Measurements from ENCODE around the gene TOX2. TPM values are rescaled to one million over a fixed set of nuclear protein-coding genes. Genes with fewer than 3 reads are reported as not detected.

The TOX2 gene
- total RNA-seq, 4 donors from 2014 or later, result 0.20 to 0.42 TPM; not detected in 2

DNA sequence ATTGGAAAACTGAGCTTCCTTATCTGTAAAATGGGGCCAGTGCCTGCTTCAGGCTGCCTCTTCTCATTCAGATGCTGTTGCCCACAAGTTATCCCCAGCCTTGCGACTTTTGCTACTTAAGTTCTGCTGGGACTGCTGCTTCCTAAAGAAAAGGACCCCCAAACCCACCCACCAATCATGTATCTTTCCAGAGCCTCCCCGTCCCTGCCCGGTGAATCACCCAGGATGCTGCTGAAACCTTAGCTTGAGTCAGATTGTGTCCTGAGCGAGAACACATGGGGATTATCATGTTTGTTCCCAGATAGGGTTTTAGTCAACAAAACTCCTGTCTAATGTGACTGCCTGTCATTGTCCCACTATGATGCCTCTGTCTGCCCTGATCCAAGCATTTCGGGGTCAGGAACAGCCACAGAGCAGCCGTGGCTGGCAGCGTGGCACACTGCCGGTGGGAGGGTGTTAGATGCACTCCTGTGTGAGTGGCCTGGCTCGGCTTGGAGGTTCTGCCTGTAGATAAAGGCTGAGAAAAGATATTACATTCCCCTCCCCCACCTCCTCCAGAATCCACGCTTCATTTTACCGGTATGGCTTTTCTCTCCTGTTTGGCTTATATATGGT, 79.9 kb downstream of the TOX2 start:
- intact Hi-C loops (cut with DNase I; ENCODE audit: low total_unique reads), result no loop called here
- H3K4me1 ChIP-seq, result no peaks in the 10 kb centered on the region
- ATAC-seq, result no peak

DNA sequence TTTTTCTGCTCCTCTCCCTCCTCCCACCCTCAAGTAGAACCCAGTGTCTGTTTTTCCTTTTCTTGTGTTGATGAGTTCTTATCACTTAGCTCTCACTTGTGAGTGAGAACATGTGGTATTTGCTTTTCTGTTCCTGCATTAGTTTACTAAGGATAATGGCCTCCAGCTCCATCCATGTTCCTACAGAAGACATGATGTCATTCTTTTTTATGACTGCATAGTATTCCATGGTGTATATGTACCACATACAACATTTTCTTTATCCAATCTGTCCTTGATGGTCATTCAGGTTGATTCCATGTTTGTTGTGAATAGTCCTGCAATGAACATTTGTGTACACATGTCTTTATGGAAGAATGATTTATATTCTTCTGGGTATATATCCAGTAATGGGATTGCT, 81.0 kb downstream of the TOX2 start:
- no peaks in the 10 kb centered on the region for H3K27me3 ChIP-seq
- ATAC-seq, result no peak
- in situ Hi-C loops (cut with MboI; ENCODE audit: low sequenced_read_pairs in 4 of 4), result no loop called here
- no peaks in the 10 kb centered on the region for H3K9me3 ChIP-seq
- H3K4me3 ChIP-seq, result no peak overlapping the region
- no peak overlapping the region for H3K27ac ChIP-seq
- intact Hi-C loops (cut with DNase I; ENCODE audit: low total_unique reads), result no loop called here
- H3K36me3 ChIP-seq, result no peaks in the 10 kb centered on the region
- TF ChIP-seq, protein P1, sequence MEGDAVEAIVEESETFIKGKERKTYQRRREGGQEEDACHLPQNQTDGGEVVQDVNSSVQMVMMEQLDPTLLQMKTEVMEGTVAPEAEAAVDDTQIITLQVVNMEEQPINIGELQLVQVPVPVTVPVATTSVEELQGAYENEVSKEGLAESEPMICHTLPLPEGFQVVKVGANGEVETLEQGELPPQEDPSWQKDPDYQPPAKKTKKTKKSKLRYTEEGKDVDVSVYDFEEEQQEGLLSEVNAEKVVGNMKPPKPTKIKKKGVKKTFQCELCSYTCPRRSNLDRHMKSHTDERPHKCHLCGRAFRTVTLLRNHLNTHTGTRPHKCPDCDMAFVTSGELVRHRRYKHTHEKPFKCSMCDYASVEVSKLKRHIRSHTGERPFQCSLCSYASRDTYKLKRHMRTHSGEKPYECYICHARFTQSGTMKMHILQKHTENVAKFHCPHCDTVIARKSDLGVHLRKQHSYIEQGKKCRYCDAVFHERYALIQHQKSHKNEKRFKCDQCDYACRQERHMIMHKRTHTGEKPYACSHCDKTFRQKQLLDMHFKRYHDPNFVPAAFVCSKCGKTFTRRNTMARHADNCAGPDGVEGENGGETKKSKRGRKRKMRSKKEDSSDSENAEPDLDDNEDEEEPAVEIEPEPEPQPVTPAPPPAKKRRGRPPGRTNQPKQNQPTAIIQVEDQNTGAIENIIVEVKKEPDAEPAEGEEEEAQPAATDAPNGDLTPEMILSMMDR (IDR thresholded peaks at IDR 0.05 in 4 of 5, conservative IDR thresholded peaks at IDR 0.05 in 1 of 5), result no peak
- TF ChIP-seq POLR2A (IDR thresholded peaks at IDR 0.05), result no peak
- H3K4me1 ChIP-seq, result no peaks in the 10 kb centered on the region
- DNase-seq, result no peak

More for the DNA sequence above, 79.9 kb downstream of the TOX2 start:
- no peaks in the 10 kb centered on the region for H3K27me3 ChIP-seq
- H3K9me3 ChIP-seq, result no peaks in the 10 kb centered on the region
- H3K4me3 ChIP-seq, result no peak overlapping the region
- in situ Hi-C loops (cut with MboI; ENCODE audit: low sequenced_read_pairs in 4 of 4), result no loop called here
- no peak for DNase-seq
- H3K27ac ChIP-seq, result no peak overlapping the region
- TF ChIP-seq POLR2A (IDR thresholded peaks at IDR 0.05), result no peak
- TF ChIP-seq, protein P1 (IDR thresholded peaks at IDR 0.05 in 4 of 5, conservative IDR thresholded peaks at IDR 0.05 in 1 of 5), result no peak
- no peaks in the 10 kb centered on the region for H3K36me3 ChIP-seq

DNA sequence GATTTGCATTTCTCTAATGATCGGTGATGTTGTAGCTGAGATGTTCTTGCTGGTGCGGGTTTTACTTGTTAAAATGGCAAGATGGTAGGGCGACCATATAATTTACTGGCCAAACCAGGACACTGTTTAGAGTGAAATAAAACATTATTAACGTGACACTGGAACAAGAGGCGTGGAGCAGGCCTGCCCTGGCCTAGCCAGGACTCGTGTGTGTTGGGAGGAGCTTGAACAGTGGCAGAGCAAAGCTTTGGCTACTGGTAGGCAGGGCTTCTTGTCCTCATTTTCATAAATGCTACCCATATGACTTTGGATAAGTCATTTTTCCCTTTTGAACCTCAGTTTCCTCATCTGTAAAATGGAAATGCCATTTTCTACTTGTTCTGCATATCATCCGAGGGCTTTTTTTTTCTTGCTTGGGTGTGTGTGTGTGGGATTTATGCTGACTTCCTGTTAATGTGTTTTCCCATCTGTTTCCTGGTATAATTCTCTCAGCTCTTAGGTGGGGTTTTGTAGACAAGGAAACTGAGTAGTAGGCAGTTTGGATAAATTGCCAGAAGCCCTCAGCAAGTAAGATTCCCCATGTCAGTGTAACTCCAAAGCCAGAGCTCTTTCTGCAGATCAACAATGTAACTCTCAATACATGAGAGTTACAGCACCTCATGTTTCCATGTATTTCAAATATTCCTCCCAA, 81.7 kb downstream of the TOX2 start:
- no peak for TF ChIP-seq POLR2A (IDR thresholded peaks at IDR 0.05)
- TF ChIP-seq, protein P1 (IDR thresholded peaks at IDR 0.05 in 4 of 5, conservative IDR thresholded peaks at IDR 0.05 in 1 of 5), result no peak
- Histone ChIP-seq H3K4me3 (no peak overlapping the region), H3K27me3 (no peaks in the 10 kb centered on the region), H3K4me1 (no peaks in the 10 kb centered on the region), H3K27ac (no peak overlapping the region), H3K36me3 (no peaks in the 10 kb centered on the region), H3K9me3 (no peaks in the 10 kb centered on the region)
- intact Hi-C loops (cut with DNase I; ENCODE audit: low total_unique reads), result no loop called here
- no peak for ATAC-seq
- in situ Hi-C loops (cut with MboI; ENCODE audit: low sequenced_read_pairs in 4 of 4), result no loop called here
- DNase-seq, result no peak

DNA sequence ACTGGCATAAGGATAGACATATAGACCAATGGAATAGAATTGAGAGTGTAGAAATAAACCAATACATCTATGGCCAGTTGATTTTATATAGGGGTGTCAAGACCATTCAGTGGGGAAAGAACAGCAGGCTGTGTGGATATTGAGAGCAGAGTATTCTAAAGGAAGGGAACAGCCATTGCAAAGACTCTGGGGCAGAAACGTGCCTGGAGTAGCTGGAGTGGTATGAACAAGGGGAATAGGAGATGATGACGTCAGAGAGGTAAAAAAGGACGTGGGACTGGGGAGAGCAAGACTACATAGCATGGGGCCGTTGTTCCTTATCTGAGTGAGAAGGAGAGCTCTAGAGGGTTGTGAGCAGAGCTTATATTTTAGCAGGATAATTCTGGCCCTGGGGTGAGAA, 85.2 kb downstream of the TOX2 start:
- no peak overlapping the region for H3K27ac ChIP-seq
- no peaks in the 10 kb centered on the region for H3K9me3 ChIP-seq
- no peaks in the 10 kb centered on the region for H3K36me3 ChIP-seq
- H3K4me3 ChIP-seq, result no peak overlapping the region
- intact Hi-C loops (cut with DNase I; ENCODE audit: low total_unique reads), result no loop called here
- in situ Hi-C loops (cut with MboI; ENCODE audit: low sequenced_read_pairs in 4 of 4), result no loop called here
- no peak for ATAC-seq
- no peaks in the 10 kb centered on the region for H3K27me3 ChIP-seq
- H3K4me1 ChIP-seq, result no peaks in the 10 kb centered on the region
- no peak for DNase-seq
- no peak for TF ChIP-seq POLR2A (IDR thresholded peaks at IDR 0.05)
- TF ChIP-seq, protein P1 (IDR thresholded peaks at IDR 0.05 in 4 of 5, conservative IDR thresholded peaks at IDR 0.05 in 1 of 5), result no peak

All from gastrocnemius medialis (tissue), 4 donors.